ENCODE measurements around the gene PFDN5.
A peak's percentile ranks its signal among the peaks of the same experiment; 100 is the strongest.

Gene PFDN5

DNA sequence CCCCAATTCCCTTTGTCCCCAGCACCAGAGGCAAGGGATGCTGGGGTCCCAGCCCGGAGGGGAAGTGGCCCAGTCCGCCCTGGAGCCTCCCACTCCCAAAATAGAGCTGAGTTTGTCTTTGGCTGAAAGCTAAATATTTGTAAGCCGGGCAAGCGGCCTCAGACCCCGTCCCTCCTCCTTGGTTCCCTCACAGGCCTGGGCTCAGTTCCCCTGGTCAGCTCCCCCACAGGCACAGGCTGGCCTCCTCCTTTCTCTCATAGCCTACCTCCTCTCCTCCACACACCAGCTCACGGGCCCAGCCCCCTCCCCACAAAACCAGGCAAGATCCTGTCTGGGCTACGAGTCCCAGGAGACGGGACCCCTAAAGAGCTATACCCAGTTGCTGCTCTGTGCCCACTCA, 39.5 kb downstream of the PFDN5 start:
- Histone ChIP-seq H3K4me3 (ENCODE audit: low read length) (no peak overlapping the region), H3K36me3 (ENCODE audit: control insufficient read depth, insufficient read depth, low read length) (no peaks in the 10 kb centered on the region), H3K9ac (ENCODE audit: low read length) (no peak overlapping the region), H3K27me3 (ENCODE audit: control insufficient read depth, insufficient read depth, low read length) (peaks cover 32% of the 10 kb centered on the region), H3K4me1 (ENCODE audit: control insufficient read depth, insufficient read depth, low read length) (no peaks in the 10 kb centered on the region), H3K9me3 (ENCODE audit: control insufficient read depth, low read length) (no peaks in the 10 kb centered on the region)

DNA sequence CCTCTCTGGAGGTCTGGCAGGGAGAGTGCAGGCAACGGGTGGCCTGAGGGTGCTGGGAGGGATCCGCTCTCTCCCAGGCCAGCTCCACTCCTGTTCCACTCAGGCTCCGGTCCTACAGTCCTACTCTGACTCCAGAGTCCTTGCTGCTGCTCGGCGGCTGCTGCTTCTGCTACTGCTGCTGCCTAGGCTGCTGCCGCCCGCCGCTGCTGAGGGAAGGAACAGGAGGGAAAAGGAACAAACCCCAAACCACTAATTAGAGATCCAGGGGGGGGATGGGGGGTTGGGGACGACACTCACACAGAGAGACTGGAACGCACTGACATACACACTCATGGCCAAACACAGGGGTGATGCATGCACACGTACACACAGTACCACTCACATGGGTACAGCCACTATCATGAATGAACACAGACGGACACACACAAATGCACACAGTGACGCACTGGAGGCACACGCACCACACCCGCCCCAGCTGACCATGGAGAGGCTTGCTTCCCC, 40.9 kb downstream of the PFDN5 start, which contains the start of gene SP7:
Gene SP7, minus strand, starts transcription at position 174 of the 501 bp plus-strand sequence. CDS start 708 bp downstream, outside the sequence.
- Histone ChIP-seq H3K36me3 (ENCODE audit: control insufficient read depth, insufficient read depth, low read length) (no peaks in the 10 kb centered on the region), H3K4me1 (ENCODE audit: control insufficient read depth, insufficient read depth, low read length) (no peaks in the 10 kb centered on the region), H3K27me3 (ENCODE audit: control insufficient read depth, insufficient read depth, low read length) (peaks cover 32% of the 10 kb centered on the region), H3K9ac (ENCODE audit: low read length) (no peak within 1 kb of the TSS), H3K4me3 (ENCODE audit: low read length) (no peak within 1 kb of the TSS), H3K9me3 (ENCODE audit: control insufficient read depth, low read length) (no peaks in the 10 kb centered on the region)

DNA sequence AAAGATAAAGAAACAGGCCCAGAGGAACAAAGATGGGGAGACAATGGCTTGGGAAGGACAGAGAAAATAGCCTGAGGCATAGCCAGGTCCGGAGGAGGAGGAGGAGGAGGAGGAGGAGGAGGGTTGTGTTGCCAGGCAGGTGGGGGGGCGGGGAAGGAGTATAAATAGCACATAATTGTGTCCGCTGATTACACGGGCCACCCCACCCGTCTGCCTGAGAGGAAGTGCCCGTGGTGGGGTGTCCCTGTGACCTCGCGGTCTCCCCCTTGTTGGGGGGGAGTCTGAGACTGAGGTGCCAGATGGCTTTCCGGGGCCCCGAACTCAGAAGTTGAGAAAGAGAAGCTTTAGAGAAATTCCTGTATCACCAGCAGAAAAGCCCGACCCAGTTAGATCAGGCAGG, 42.7 kb downstream of the PFDN5 start:
- Histone ChIP-seq H3K27me3 (ENCODE audit: control insufficient read depth, insufficient read depth, low read length) (peaks cover 29% of the 10 kb centered on the region), H3K36me3 (ENCODE audit: control insufficient read depth, insufficient read depth, low read length) (no peaks in the 10 kb centered on the region), H3K9me3 (ENCODE audit: control insufficient read depth, low read length) (no peaks in the 10 kb centered on the region), H3K4me3 (ENCODE audit: low read length) (no peak overlapping the region), H3K4me1 (ENCODE audit: control insufficient read depth, insufficient read depth, low read length) (no peaks in the 10 kb centered on the region), H3K9ac (ENCODE audit: low read length) (no peak overlapping the region)

DNA sequence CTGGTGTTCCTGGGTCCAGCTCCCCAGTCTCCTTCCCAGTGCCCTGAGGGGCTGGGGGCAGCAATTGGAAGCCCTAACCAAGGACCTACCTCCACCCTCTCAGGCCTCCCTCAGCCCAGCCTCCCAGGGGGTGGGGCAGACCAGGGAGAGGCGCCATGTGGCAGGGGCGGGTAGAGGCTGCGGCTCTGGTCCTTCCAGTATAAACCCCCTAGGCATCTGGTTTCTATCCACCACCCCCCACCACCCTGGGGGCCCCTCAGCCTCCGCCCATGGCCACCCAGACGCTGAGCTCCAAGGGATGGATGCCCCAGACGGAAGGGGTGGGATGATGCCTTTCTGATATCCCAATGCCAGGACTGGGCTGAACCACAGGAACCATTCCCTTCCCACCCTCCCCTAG, 43.6 kb downstream of the PFDN5 start:
- peaks cover 23% of the 10 kb centered on the region for H3K27me3 ChIP-seq (ENCODE audit: control insufficient read depth, insufficient read depth, low read length)
- H3K9me3 ChIP-seq (ENCODE audit: control insufficient read depth, low read length), result no peaks in the 10 kb centered on the region
- no peak overlapping the region for H3K9ac ChIP-seq (ENCODE audit: low read length)
- H3K4me1 ChIP-seq (ENCODE audit: control insufficient read depth, insufficient read depth, low read length), result no peaks in the 10 kb centered on the region
- H3K36me3 ChIP-seq (ENCODE audit: control insufficient read depth, insufficient read depth, low read length), result no peaks in the 10 kb centered on the region
- H3K4me3 ChIP-seq (ENCODE audit: low read length), result no peak overlapping the region

DNA sequence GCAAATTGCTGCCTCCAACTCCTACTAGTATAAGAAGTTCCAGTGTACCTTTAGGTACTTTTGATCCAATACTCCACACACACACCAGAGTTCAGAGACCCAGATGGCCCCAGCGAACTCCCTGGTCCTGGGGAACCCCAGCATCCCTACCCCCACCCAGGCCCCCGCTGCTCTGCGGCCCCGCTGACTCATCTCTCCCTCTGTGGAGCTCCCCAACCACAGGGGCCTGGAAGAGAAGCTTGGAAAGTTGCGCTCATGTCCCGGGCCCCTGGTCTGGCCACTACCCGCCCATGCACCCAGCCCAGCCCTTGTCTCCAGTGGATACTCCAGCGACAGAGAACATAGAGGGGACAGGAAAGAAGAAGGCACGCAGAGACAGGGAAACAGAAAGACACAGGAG, 45.1 kb downstream of the PFDN5 start:
- no peaks in the 10 kb centered on the region for H3K36me3 ChIP-seq (ENCODE audit: control insufficient read depth, insufficient read depth, low read length)
- peaks cover 21% of the 10 kb centered on the region for H3K27me3 ChIP-seq (ENCODE audit: control insufficient read depth, insufficient read depth, low read length)
- no peak overlapping the region for H3K4me3 ChIP-seq (ENCODE audit: low read length)
- no peak overlapping the region for H3K9ac ChIP-seq (ENCODE audit: low read length)
- no peaks in the 10 kb centered on the region for H3K9me3 ChIP-seq (ENCODE audit: control insufficient read depth, low read length)
- peaks cover 10% of the 10 kb centered on the region for H3K4me1 ChIP-seq (ENCODE audit: control insufficient read depth, insufficient read depth, low read length)

DNA sequence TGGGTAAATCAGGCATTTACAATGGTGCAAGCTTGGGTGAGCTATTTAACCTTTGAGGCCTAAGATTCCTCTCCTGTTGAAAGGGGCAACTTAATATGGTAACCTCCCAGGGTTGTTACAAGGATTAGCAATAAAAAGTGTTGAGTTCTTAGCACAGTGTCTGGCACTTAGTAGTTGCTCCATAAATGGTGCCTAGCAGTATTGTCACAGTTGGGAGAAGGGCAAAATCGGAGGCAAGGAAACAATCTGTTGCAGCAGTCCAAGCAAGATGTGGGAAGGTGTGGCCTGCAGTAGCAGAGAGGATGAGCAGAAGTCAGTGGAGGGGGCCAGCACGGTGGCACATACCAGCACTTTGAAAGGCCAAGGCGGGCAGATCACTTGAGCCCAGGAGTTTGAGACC, 48.1 kb downstream of the PFDN5 start:
- peaks cover 17% of the 10 kb centered on the region for H3K4me1 ChIP-seq (ENCODE audit: control insufficient read depth, insufficient read depth, low read length)
- no peak overlapping the region for H3K4me3 ChIP-seq (ENCODE audit: low read length)
- no peaks in the 10 kb centered on the region for H3K36me3 ChIP-seq (ENCODE audit: control insufficient read depth, insufficient read depth, low read length)
- H3K9me3 ChIP-seq (ENCODE audit: control insufficient read depth, low read length), result no peaks in the 10 kb centered on the region
- peaks cover 13% of the 10 kb centered on the region for H3K27me3 ChIP-seq (ENCODE audit: control insufficient read depth, insufficient read depth, low read length)
- no peak overlapping the region for H3K9ac ChIP-seq (ENCODE audit: low read length)

DNA sequence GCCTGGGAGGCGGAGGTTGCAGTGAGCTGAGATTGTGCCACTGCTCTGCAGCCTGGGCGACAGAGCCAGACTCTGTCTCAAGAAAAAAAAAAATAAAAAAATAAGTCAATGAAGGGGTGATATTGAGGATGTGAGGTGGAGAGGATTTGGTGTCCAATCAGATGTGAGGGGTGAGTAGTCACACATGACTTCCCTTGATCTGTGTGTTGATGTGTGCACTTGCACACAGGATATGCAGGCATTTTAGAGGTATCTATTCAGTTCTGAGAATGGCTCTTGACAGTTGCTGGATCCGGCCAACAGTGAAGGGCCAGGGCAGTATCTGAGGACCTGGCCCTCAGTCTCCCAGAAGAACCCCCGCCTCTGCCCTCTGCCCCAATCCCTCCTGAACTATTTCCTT, 48.6 kb downstream of the PFDN5 start:
- no peak overlapping the region for H3K4me3 ChIP-seq (ENCODE audit: low read length)

DNA sequence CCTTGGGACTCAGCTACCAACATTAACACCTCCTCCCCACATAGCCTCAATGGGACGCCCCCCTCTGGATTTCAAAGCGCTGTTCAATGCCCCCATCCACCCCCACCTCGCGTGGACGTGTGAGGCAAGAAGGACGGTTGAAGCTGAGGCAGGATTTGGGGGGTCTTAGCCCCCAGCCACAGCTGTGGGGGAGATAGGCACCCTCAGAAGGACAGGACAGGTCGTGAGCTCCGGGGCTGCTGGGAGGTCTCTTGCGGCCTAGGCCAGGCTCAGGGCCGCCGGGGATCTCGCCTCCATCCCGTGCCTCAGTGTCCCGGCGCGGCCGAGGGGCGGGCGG, 49.1 kb downstream of the PFDN5 start:
- Histone ChIP-seq H3K4me1 (ENCODE audit: control insufficient read depth, insufficient read depth, low read length) (peaks cover 17% of the 10 kb centered on the region), H3K27me3 (ENCODE audit: control insufficient read depth, insufficient read depth, low read length) (peaks cover 5% of the 10 kb centered on the region), H3K36me3 (ENCODE audit: control insufficient read depth, insufficient read depth, low read length) (no peaks in the 10 kb centered on the region), H3K4me3 (ENCODE audit: low read length) (no peak overlapping the region), H3K9me3 (ENCODE audit: control insufficient read depth, low read length) (no peaks in the 10 kb centered on the region), H3K9ac (ENCODE audit: low read length) (no peak overlapping the region)

More for the DNA sequence above, 48.6 kb downstream of the PFDN5 start:
- Histone ChIP-seq H3K36me3 (ENCODE audit: control insufficient read depth, insufficient read depth, low read length) (no peaks in the 10 kb centered on the region), H3K4me1 (ENCODE audit: control insufficient read depth, insufficient read depth, low read length) (peaks cover 17% of the 10 kb centered on the region), H3K27me3 (ENCODE audit: control insufficient read depth, insufficient read depth, low read length) (peaks cover 7% of the 10 kb centered on the region), H3K9me3 (ENCODE audit: control insufficient read depth, low read length) (no peaks in the 10 kb centered on the region), H3K9ac (ENCODE audit: low read length) (no peak overlapping the region)

DNA sequence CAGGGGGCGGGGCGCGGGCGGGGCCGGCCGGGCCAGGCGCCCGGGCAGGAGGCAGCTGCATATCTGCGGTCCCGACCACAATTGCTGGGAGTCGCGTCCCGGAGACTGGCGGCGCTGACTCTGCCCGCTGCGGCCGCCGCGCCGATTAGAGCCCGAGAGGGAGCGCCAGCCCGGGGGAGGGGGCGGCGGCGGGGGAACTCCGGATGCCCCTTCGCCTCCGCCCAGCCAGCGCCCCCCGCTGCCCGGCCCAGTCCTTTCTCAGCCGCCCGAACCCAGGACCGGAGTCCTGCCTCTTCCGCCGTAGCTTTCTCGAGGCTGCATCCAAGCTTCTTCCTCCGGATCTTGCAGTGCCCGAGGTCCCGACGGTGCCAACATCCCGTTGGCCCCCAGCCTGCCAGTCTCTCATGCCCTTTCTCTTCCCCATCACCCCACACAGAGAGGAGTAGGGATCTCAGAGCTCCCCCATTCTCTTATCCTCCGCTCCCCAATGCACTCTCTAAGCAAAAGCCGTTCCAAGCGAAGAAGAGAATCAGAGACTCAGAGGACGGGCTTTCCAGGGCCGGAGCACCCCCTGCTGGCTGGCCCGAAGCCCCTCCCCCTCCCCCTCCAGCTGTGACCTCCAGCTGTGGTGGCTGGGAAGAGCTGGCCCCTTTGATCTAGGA, 49.6 kb downstream of the PFDN5 start:
- Histone ChIP-seq H3K4me1 (ENCODE audit: control insufficient read depth, insufficient read depth, low read length) (peaks cover 17% of the 10 kb centered on the region), H3K9me3 (ENCODE audit: control insufficient read depth, low read length) (no peaks in the 10 kb centered on the region), H3K36me3 (ENCODE audit: control insufficient read depth, insufficient read depth, low read length) (no peaks in the 10 kb centered on the region), H3K9ac (ENCODE audit: low read length) (peak overlapping the region; percentile 63), H3K27me3 (ENCODE audit: control insufficient read depth, insufficient read depth, low read length) (peaks cover 5% of the 10 kb centered on the region), H3K4me3 (ENCODE audit: low read length) (peak overlapping the region; percentile 15)

DNA sequence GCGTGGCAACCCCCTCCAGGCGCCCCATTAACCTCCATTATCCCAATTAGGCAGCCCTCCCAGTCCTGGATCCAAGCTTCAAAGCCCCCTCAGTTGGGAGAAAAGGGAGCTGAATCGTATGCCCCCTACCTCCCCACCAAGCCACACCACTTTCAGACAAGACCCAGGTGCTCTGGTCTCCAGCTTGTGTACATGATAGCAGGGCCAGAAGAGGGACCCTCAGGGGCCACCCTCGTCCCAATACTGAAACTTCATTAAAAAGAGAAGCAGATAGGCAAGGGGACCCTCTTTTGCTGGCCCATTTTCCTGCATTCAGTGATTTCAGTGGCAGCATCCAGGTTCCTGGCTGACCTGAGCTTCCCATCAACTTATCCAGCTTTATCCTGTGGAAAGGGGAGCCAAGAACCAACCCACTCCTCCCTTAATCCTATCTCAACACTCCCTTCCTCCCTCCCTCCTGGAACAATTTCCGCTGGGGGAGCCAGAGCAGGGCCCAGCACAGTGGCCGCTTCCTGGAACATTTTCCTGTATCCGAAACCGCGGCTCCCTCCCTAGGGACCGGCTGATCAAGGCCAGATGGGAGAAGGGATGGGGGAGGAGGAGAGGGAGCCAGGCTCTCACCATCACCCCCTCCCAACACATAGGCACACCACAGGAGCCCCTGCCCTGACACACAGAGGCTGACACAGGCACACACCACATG, 50.3 kb downstream of the PFDN5 start:
- H3K27me3 ChIP-seq (ENCODE audit: control insufficient read depth, insufficient read depth, low read length), result peaks cover 5% of the 10 kb centered on the region
- peak overlapping the region; percentile 15 for H3K4me3 ChIP-seq (ENCODE audit: low read length)
- H3K4me1 ChIP-seq (ENCODE audit: control insufficient read depth, insufficient read depth, low read length), result peaks cover 17% of the 10 kb centered on the region
- H3K36me3 ChIP-seq (ENCODE audit: control insufficient read depth, insufficient read depth, low read length), result no peaks in the 10 kb centered on the region
- H3K9me3 ChIP-seq (ENCODE audit: control insufficient read depth, low read length), result no peaks in the 10 kb centered on the region
- H3K9ac ChIP-seq (ENCODE audit: low read length), result peak overlapping the region; percentile 63

DNA sequence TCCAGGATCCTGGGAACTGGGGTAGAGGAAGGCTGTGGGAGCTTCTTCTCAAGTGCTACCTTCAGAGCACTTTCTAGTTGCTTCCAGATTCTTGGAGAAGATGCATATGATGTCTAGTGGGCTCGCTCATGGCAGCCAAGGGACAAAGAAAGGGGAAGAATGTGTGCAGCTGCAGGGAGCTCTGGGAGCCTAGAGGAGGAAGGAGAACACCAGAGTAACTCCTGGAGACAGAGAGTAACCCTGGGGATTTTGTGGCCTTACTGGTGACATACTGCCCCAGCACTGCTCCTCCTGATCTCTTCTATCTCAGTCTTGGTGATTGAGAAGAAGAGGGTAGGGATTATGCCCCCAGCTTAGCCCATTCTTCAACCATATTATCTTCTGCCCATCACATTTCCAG, 51.1 kb downstream of the PFDN5 start:
- peaks cover 5% of the 10 kb centered on the region for H3K27me3 ChIP-seq (ENCODE audit: control insufficient read depth, insufficient read depth, low read length)

DNA sequence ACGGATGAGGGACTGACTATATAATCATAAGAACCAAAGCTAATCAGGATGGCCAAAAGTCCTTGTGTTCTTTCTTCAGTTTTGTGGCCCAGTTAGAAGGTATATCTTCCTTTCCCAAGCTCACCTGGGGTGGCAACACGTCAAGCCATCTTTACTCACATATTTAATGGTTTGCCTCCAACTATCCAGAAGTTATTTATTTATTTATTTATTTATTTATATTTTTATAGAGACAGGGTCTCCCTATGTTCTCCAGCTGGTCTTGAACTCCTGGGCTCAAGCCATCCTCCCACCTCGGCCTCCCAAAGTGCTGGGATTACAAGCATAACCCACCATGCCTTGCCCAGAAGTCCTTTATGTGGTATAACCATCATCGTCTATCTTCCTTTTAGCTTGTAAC, 52.6 kb downstream of the PFDN5 start:
- peaks cover 24% of the 10 kb centered on the region for H3K4me1 ChIP-seq (ENCODE audit: control insufficient read depth, insufficient read depth, low read length)
- no peak overlapping the region for H3K9ac ChIP-seq (ENCODE audit: low read length)
- H3K9me3 ChIP-seq (ENCODE audit: control insufficient read depth, low read length), result no peaks in the 10 kb centered on the region
- peaks cover 5% of the 10 kb centered on the region for H3K27me3 ChIP-seq (ENCODE audit: control insufficient read depth, insufficient read depth, low read length)
- H3K36me3 ChIP-seq (ENCODE audit: control insufficient read depth, insufficient read depth, low read length), result no peaks in the 10 kb centered on the region
- no peak overlapping the region for H3K4me3 ChIP-seq (ENCODE audit: low read length)

More for the DNA sequence above, 51.1 kb downstream of the PFDN5 start:
- Histone ChIP-seq H3K36me3 (ENCODE audit: control insufficient read depth, insufficient read depth, low read length) (no peaks in the 10 kb centered on the region), H3K9me3 (ENCODE audit: control insufficient read depth, low read length) (no peaks in the 10 kb centered on the region), H3K9ac (ENCODE audit: low read length) (no peak overlapping the region), H3K4me3 (ENCODE audit: low read length) (no peak overlapping the region), H3K4me1 (ENCODE audit: control insufficient read depth, insufficient read depth, low read length) (peaks cover 17% of the 10 kb centered on the region)
